ENCODE results near the gene KLF13. TPM values are rescaled to one million over a fixed set of nuclear protein-coding genes. Genes with fewer than 3 reads are reported as not detected.

Gene KLF13
- total and polyA plus RNA-seq, 10 of the 15 experiments (the other 5 are each of a cell fraction or from before 2014, with no cell fraction given): 20.3 to 109 (median 51.4) TPM

GRCh38 chr15:31338318-31338878 lies 11.8 kb downstream of the KLF13 start (continued):
- TF ChIP-seq WRNIP1 (IDR thresholded peaks at IDR 0.05; ENCODE audit: borderline replicate concordance, low read depth, low read length) (0 out of 2 replicates have a peak, but pooled peaks have one; percentile 44), SREBF1 (IDR thresholded peaks at IDR 0.05; ENCODE audit: low read length) (no peak), NFIC (IDR thresholded peaks at IDR 0.05; ENCODE audit: low read depth, low read length) (no peak), ZNF622 (IDR thresholded peaks at IDR 0.05) (no peak), MAX (IDR thresholded peaks at IDR 0.05; ENCODE audit: low read depth, low read length) (0 out of 2 replicates have a peak, but pooled peaks have one; percentile 56), PKNOX1 (IDR thresholded peaks at IDR 0.05) (no peak), EGR1 (IDR thresholded peaks at IDR 0.05; ENCODE audit: borderline replicate concordance in 1 of 2, low read depth in 2 of 2, low read length in 2 of 2) (no peak), MYB (IDR thresholded peaks at IDR 0.05; ENCODE audit: borderline replicate concordance, low read depth, low read length) (no peak), SP1 (IDR thresholded peaks at IDR 0.05; ENCODE audit: low read depth, low read length) (no peak), POLR2AphosphoS5 (IDR thresholded peaks at IDR 0.05; ENCODE audit: low read length) (peak; percentile 33; the same call in 1 of the 2 replicates), ZNF24 (IDR thresholded peaks at IDR 0.05) (no peak), IKZF1 (conservative IDR thresholded peaks at IDR 0.05) (no peak), MLLT1 (IDR thresholded peaks at IDR 0.05) (no peak), KAT2A (conservative IDR thresholded peaks at IDR 0.05; ENCODE audit: control insufficient read depth, low read depth, low read length) (no peak), SMAD1 (IDR thresholded peaks at IDR 0.05; ENCODE audit: low read depth, partially characterized antibody) (no peak), ATF7 (IDR thresholded peaks at IDR 0.05; ENCODE audit: low read depth) (no peak), EED (IDR thresholded peaks at IDR 0.05; ENCODE audit: low read depth) (no peak), SMAD5 (IDR thresholded peaks at IDR 0.05; ENCODE audit: low read depth) (no peak), ZZZ3 (IDR thresholded peaks at IDR 0.05; ENCODE audit: control insufficient read depth, insufficient read length, low read depth) (no peak), HDAC6 (IDR thresholded peaks at IDR 0.05; ENCODE audit: unreplicated experiment) (no peak), SPI1 (IDR thresholded peaks at IDR 0.05; ENCODE audit: borderline replicate concordance, insufficient read depth, low read depth, low read length) (peak; percentile 92), CREB1 (IDR thresholded peaks at IDR 0.05; ENCODE audit: low read depth) (no peak), SMARCA5 (IDR thresholded peaks at IDR 0.05) (no peak), MTA3 (IDR thresholded peaks at IDR 0.05; ENCODE audit: borderline replicate concordance, low read length) (no peak), MTA2 (IDR thresholded peaks at IDR 0.05; ENCODE audit: low read depth) (no peak), YBX1 (IDR thresholded peaks at IDR 0.05) (no peak), POU2F2 (IDR thresholded peaks at IDR 0.05; ENCODE audit: borderline replicate concordance, low read depth, low read length) (no peak), ZBTB33 (IDR thresholded peaks at IDR 0.05) (no peak)
